ENCODE measurements around the gene PCSK5.

The PCSK5 gene

GRCh38 chr9:75870450-75870849 is 20.0 kb upstream of the PCSK5 start:
- Histone ChIP-seq H3K9ac (ENCODE audit: low read depth, low read length) (no peak overlapping the region), H4K20me1 (ENCODE audit: insufficient read depth, low read length) (no peaks in the 10 kb centered on the region), H3K27me3 (ENCODE audit: insufficient read depth, low read length, poor library complexity) (no peaks in the 10 kb centered on the region), H3K4me1 (ENCODE audit: insufficient read depth, low read length) (no peaks in the 10 kb centered on the region), H3K9me3 (ENCODE audit: insufficient read depth, low read length, severe bottlenecking) (no peaks in the 10 kb centered on the region), H3K79me2 (ENCODE audit: insufficient read depth, low read length) (no peaks in the 10 kb centered on the region), H2AFZ (ENCODE audit: low read depth, low read length) (no peak overlapping the region), H3K36me3 (ENCODE audit: insufficient read depth, low read length) (no peaks in the 10 kb centered on the region), H3K4me3 (ENCODE audit: low read depth in 1 of 2, low read length in 2 of 2) (no peak overlapping the region), H3K27ac (ENCODE audit: low read length) (no peak overlapping the region), H3K4me2 (ENCODE audit: insufficient read depth, low read length) (no peak overlapping the region)
- TF ChIP-seq CTCF (IDR thresholded peaks at IDR 0.05; ENCODE audit: borderline replicate concordance, extremely low read depth, low read length, poor library complexity, severe bottlenecking) (no peak), EZH2 (IDR thresholded peaks at IDR 0.05; ENCODE audit: borderline replicate concordance, low read depth, low read length, severe bottlenecking) (no peak)
- ATAC-seq (ENCODE audit: insufficient read depth, low read depth), result no peak
- DNase-seq, result no peak

DNA sequence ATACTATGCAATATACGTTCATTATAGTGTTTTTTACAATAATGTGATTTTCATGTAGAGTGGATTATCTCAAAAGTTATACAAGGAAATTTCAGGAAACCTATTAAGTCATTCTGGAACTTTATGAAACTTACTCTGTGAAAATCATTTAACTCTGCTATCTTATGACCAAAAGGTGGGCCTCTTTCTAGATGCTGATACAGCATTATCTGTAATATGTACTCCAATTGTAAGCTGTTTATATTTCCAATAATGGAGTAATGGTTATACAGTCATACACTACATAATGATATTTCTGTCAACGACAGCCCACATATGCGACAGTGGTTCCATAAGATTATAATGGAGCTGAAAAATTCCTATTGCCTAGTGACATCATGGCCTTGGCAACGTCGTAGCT is 18.8 kb upstream of the PCSK5 start:
- TF ChIP-seq EZH2 (IDR thresholded peaks at IDR 0.05; ENCODE audit: borderline replicate concordance, low read depth, low read length, severe bottlenecking) (no peak), CTCF (IDR thresholded peaks at IDR 0.05; ENCODE audit: borderline replicate concordance, extremely low read depth, low read length, poor library complexity, severe bottlenecking) (no peak)
- DNase-seq (no peak), ATAC-seq (ENCODE audit: insufficient read depth, low read depth) (no peak)
- H4K20me1 ChIP-seq (ENCODE audit: insufficient read depth, low read length), result no peaks in the 10 kb centered on the region
- no peaks in the 10 kb centered on the region for H3K27me3 ChIP-seq (ENCODE audit: insufficient read depth, low read length, poor library complexity)
- H3K4me2 ChIP-seq (ENCODE audit: insufficient read depth, low read length), result no peak overlapping the region
- H3K9ac ChIP-seq (ENCODE audit: low read depth, low read length), result no peak overlapping the region
- H3K9me3 ChIP-seq (ENCODE audit: insufficient read depth, low read length, severe bottlenecking), result no peaks in the 10 kb centered on the region
- H2AFZ ChIP-seq (ENCODE audit: low read depth, low read length), result no peak overlapping the region
- no peak overlapping the region for H3K27ac ChIP-seq (ENCODE audit: low read length)
- H3K4me3 ChIP-seq (ENCODE audit: low read depth in 1 of 2, low read length in 2 of 2), result no peak overlapping the region
- no peaks in the 10 kb centered on the region for H3K79me2 ChIP-seq (ENCODE audit: insufficient read depth, low read length)
- H3K4me1 ChIP-seq (ENCODE audit: insufficient read depth, low read length), result no peaks in the 10 kb centered on the region
- no peaks in the 10 kb centered on the region for H3K36me3 ChIP-seq (ENCODE audit: insufficient read depth, low read length)

GRCh38 chr9:75873712-75874111 is 16.8 kb upstream of the PCSK5 start:
- H4K20me1 ChIP-seq (ENCODE audit: insufficient read depth, low read length), result no peaks in the 10 kb centered on the region

More at GRCh38 chr9:75873712-75874111, 16.8 kb upstream of the PCSK5 start:
- Histone ChIP-seq H3K27ac (ENCODE audit: low read length) (no peak overlapping the region), H3K27me3 (ENCODE audit: insufficient read depth, low read length, poor library complexity) (no peaks in the 10 kb centered on the region), H3K4me3 (ENCODE audit: low read depth in 1 of 2, low read length in 2 of 2) (no peak overlapping the region), H3K9me3 (ENCODE audit: insufficient read depth, low read length, severe bottlenecking) (no peaks in the 10 kb centered on the region), H3K36me3 (ENCODE audit: insufficient read depth, low read length) (no peaks in the 10 kb centered on the region), H2AFZ (ENCODE audit: low read depth, low read length) (no peak overlapping the region), H3K9ac (ENCODE audit: low read depth, low read length) (no peak overlapping the region), H3K4me1 (ENCODE audit: insufficient read depth, low read length) (no peaks in the 10 kb centered on the region), H3K4me2 (ENCODE audit: insufficient read depth, low read length) (no peak overlapping the region), H3K79me2 (ENCODE audit: insufficient read depth, low read length) (no peaks in the 10 kb centered on the region)
- no peak for TF ChIP-seq EZH2 (IDR thresholded peaks at IDR 0.05; ENCODE audit: borderline replicate concordance, low read depth, low read length, severe bottlenecking)
- TF ChIP-seq CTCF (IDR thresholded peaks at IDR 0.05; ENCODE audit: borderline replicate concordance, extremely low read depth, low read length, poor library complexity, severe bottlenecking), result no peak
- ATAC-seq (ENCODE audit: insufficient read depth, low read depth), result no peak
- no peak for DNase-seq

Measured in DND-41 (cell line).